SHP77 (cell line): ENCODE measurements around the gene DTD2.
"Not testable (repeated sequence)": the region's sequence is repeated elsewhere in the genome, so short reads cannot be mapped to it uniquely, and the experiment has no call there.

ENCODE experiments used
- DNase-seq, 2 experiments: peaks; one replicate each; lab custom pipeline; 2025; lab: John Stamatoyannopoulos, UW

Gene DTD2

GRCh38 chr14:31441273-31442111, 15.8 kb downstream of the DTD2 start:
- DNase-seq, result no peak

DNA sequence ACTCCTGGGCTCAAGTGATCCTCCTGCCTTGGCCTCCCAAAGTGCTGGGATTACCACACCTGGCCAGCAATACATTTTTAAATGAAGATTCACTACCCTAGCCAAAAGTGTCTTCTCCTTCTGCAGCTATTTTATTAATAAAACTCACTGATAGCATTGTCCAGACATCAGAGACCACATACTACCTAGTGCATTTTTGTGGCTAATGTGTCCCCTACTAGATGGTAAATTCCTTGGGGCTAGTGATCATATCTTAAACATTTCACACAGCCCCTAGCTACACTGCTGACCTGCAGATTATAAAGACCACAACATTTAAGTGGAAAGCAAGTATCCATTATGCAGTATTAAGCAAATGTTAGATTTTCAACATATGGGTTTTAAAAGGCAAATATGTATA, 17.0 kb downstream of the DTD2 start:
- DNase-seq, result no peak

- no peak for DNase-seq
Measured at GRCh38 chr14:31439561-31439960, 17.7 kb downstream of the DTD2 start.

DNA sequence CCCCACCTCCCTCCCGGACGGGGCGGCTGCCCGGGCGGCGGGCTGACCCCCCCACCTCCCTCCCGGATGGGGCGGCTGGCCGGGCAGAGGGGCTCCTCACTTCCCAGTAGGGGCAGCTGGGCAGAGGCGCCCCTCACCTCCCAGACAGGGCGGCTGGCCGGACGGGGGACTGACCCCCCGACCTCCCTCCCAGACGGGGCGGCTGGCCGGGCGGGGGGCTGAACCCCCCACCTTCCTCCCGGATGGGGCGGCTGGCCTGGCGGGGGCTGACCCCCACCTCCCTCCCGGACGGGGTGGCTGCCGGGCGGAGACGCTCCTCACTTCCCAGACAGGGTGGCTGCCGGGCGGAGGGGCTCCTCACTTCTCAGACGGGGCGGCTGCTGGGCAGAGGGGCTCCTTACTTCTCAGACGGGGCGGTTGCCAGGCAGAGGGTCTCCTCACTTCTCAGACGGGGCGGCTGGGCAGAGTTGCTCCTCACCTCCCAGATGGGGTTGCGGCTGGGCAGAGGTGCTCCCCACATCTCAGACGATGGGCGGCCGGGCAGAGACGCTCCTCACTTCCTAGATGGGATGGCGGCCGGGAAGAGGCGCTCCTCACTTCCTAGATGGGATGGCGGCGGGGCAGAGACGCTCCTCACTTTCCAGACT, 20.1 kb downstream of the DTD2 start:
- not testable (repeated sequence) for DNase-seq

- no peak for DNase-seq
Measured at GRCh38 chr14:31435276-31435675, 22.0 kb downstream of the DTD2 start.

GRCh38 chr14:31430634-31431264, 26.6 kb downstream of the DTD2 start:
- DNase-seq, result no peak

DNA sequence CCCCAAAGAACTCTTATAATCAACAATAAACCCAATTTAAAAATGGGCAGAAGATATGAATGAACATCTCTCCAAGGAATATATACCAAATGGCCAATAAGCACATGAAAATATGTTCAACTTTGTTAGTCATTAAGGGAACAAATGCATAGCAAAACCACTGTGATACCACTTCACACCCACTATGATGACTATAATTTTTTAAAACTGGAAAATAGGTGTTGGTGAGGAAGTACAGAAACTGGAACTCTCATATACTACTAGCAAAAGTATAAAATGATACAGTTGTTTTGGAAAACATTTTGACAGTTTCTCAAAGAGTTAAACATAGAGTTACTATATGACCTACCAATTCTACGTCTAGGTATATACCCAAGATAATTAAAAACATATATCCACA, 27.5 kb downstream of the DTD2 start:
- no peak for DNase-seq

DNA sequence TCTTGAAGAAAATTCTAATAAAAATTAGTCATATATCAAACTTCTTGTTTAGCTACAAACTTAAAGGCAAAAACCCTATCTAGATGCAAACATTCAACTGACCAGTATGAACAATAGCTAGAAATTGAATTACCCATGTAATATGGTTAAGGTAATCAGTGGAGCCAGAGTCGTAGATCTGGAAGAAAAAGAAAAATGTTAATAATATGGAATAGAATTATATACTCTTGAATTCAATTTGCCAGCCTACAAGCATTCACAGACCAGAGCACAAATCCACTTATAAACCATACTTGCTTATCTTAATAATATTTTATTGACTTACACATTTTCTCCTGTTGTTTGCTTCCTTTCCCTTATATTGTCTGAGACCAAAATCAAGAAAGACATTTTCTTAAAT, 29.3 kb downstream of the DTD2 start:
- DNase-seq, result no peak

DNA sequence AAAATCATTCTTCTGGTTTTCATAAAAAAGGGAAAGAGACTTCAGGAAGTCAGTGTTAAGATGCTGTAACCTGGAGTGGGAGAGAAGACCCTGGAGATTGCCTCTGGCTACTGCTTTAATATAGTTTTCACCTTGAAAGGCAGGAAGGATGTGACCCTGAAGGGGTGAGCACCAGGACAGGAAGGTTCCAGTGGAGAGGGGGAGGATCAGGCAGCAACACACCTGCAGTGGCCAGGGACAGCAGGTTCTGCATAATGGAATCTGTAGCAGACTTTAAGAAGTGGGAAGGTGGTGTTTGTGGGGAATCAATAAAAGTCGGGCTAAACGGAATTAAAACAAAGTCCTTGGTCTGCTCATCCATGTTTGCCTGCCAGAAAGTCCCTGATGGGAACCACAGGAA, 30.6 kb downstream of the DTD2 start:
- no peak for DNase-seq

- DNase-seq, result no peak
Measured at GRCh38 chr14:31425905-31426304, 31.4 kb downstream of the DTD2 start.

DNA sequence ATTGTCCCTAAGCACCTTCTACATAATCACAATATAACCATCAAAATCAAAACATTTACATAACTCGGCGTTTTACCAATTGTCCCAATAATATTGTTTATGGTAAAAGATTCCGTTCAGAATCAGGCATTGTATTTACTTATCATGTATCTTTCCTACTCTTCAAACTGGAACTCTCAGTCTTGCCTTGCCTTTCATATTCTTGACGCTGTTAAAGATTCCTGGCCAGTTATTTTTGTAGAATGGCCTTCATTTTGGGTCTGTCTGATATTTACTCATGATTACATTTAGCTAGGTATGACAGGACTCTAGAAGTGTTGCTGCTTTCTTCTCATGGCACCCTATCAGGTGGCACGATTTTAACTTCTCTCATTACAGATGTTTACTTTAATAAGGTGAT, 36.1 kb downstream of the DTD2 start:
- DNase-seq, result no peak

DNA sequence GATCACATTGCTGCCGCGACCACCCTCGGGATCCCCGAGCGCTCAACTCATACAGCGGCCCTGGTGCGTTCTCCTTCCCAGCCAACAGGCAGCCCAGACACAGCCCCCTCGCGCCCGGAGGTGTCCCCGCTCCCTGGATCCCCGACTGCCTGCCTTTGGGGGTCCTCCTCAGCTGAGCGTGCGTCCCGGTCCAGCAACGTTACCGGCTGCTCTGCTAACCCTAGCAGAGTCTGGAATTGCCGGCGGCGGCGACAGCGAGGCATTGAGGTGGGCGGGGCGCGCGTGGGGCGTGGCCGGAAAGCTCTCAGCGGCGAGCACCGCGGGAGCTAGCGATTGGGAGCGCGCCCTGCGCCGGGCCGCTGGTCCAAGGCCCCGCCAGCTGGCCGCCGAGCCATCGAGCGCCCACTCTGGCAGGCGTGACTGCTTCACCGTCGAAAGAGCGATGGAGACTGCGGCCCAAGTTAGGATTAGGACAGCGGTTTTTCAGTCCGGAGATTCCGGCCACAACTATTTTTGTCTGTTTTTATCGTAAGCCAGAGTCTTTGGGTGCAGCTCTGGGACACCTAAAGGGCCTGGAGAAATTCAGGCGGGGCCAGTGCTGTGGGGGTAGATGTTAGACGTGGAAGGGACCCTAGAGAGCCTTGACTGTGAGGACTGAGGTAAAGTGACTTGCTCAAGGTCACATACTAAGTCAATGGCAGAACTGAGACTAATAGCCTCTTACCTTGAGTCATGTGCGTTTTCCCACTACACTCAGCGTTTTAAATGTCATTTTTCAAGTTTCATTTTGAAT, 36.8 kb downstream of the DTD2 start, which contains the start of gene HEATR5A:
TSS of gene HEATR5A (minus strand) at position 232 of the 793 bp plus-strand sequence. CDS start 17,575 bp downstream, outside the sequence.
- peak; percentile 94 to 96 for DNase-seq

DNA sequence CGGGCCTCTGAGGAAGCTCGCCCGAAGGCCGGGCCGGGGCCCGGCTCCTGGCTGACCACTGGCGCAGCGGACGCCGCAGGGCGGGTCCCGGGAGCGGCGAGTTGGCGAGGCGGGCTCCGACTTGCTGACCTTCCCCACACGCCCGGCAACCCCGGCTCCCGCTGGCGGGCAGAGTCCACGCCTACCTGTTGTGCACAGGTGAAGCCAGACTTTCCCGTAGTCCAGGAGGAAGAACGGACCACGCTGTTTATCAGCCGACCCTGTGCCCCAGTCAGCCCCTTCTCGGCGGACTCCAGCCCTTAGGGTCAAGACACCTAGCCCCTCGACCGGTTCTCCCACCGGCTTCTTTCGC, 37.4 kb downstream of the DTD2 start:
- peak; percentile 22 to 54 for DNase-seq

GRCh38 chr14:31419179-31419966, 37.9 kb downstream of the DTD2 start:
- no peak for DNase-seq

GRCh38 chr14:31418440-31418839, 38.9 kb downstream of the DTD2 start:
- DNase-seq, result no peak

GRCh38 chr14:31414190-31414833, 43.0 kb downstream of the DTD2 start:
- no peak for DNase-seq

GRCh38 chr14:31411218-31411727, 46.0 kb downstream of the DTD2 start:
- no peak for DNase-seq

DNA sequence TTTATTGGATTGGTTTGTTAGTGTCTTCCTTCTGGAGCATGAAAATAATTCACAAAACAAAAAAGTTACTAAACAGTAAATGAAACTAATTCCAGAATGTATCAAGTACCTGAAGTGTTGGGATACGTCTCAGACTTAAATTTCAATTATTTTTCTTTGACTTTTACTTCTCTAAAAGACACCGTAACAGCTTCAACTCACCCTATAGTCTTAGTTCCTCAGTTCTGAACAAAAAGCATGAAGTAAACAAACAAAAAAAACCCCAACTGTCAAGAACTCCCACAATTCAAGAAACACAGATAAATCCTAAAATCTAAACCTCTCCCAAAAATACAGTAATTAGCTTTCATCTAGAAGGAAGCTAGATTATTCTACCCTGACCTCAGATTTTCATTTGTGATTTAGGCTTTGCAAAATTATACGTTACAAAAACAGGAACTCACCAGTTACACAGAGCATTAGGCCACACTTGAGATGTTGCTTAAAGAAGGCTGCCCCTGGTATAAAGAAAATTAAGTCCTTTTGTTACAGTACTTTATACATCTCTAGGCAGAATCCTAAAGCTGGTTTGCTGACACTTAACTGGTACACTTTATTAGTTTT, 47.2 kb downstream of the DTD2 start:
- no peak for DNase-seq

GRCh38 chr14:31408421-31408820, 48.9 kb downstream of the DTD2 start:
- DNase-seq, result no peak

DNA sequence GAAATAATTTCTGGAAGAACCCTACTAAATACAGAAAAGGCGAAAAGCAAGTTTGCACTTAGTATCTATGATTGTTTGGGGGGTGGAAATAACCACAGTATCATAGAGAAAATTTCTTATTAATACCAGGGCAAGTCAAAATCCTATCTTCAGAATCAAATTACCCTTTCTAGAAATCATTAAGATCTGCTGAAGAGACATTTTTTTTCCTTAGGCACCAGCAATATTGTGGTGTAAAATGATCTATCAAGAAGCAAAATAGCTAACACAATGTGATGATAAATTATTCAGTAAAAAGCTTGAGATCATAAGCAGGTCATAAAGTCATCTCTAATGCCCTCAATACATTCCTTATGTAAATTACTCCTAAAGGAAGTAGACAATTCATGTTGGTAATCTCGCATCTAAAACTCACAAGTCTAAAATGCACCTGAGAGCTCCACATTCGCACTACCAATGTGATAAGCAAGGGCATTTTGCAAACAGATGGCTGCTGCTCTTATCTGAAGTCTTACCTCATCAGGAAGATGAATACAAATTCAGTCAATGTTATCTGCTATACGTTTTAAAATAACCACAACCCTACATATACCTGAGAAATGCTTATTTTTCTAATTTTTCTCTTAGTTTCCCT, 51.6 kb downstream of the DTD2 start:
- no peak for DNase-seq
